ENCODE data around the gene GSG1L. TPM values are rescaled to one million over a fixed set of nuclear protein-coding genes. Genes with fewer than 3 reads are reported as not detected.

Gene GSG1L
- total RNA-seq, 1 donor from 2014 or later: not detected

DNA sequence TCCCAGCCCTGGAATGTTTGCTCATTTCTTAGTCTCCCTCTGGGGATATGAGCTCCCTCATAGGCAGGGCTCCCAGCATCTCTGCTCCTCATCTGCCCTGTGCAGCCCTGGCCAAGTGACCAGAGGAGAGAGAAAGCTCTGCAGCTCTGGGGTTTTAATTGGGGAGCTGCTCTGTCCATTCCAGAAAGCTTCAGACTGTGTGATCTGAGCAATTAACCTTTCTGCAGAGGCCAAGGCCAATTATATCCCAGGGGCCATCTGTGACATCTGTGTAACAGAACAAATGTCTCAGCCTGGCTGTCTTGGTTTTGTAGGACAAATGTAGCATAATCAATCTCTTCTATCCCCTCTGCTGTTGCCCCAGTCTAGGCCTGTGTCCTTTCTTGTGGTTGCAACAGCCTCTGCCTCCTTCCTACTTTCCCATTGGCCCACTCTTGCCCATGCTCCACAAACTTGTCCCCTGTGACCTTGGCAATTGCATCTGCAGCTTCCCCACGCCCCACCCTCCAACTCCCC is 156.0 kb downstream of the GSG1L start:
- H3K27me3 Mint-ChIP-seq (ENCODE audit: low read depth): peaks cover 26% of the 10 kb centered on the region
- H3K27ac Mint-ChIP-seq (ENCODE audit: unreplicated experiment): no peak overlapping the region
- no peak for DNase-seq (ENCODE audit: low read depth, low spot score)
- H3K9me3 Mint-ChIP-seq: no peaks in the 10 kb centered on the region
- no peaks in the 10 kb centered on the region for H3K36me3 Mint-ChIP-seq (ENCODE audit: low read depth)
- no peak overlapping the region for H3K4me3 Mint-ChIP-seq
- TF ChIP-seq, protein P1, sequence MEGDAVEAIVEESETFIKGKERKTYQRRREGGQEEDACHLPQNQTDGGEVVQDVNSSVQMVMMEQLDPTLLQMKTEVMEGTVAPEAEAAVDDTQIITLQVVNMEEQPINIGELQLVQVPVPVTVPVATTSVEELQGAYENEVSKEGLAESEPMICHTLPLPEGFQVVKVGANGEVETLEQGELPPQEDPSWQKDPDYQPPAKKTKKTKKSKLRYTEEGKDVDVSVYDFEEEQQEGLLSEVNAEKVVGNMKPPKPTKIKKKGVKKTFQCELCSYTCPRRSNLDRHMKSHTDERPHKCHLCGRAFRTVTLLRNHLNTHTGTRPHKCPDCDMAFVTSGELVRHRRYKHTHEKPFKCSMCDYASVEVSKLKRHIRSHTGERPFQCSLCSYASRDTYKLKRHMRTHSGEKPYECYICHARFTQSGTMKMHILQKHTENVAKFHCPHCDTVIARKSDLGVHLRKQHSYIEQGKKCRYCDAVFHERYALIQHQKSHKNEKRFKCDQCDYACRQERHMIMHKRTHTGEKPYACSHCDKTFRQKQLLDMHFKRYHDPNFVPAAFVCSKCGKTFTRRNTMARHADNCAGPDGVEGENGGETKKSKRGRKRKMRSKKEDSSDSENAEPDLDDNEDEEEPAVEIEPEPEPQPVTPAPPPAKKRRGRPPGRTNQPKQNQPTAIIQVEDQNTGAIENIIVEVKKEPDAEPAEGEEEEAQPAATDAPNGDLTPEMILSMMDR (conservative IDR thresholded peaks at IDR 0.05): no peak
- no peaks in the 10 kb centered on the region for H3K4me1 Mint-ChIP-seq

DNA sequence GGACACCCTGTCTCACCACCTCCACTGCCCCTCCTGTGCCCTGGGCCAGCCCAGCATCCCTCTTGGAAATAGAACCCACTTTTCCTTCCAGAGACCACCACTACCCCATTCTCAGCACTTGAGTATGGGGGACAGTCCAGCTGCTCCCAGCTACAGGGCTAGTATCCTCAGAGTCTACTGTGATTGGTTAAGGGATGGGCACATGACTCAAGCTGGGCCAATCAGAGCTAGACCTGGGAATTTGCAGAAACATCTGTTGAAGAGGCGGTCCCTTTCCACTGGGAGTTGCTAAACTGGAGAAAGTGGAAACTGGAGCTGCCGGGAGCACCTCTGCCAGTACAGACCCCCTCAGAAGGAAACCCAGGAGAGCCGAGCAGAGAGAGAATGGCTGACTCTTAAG is 156.6 kb downstream of the GSG1L start:
- H3K4me3 Mint-ChIP-seq: no peak overlapping the region
- peaks cover 28% of the 10 kb centered on the region for H3K27me3 Mint-ChIP-seq (ENCODE audit: low read depth)
- H3K27ac Mint-ChIP-seq (ENCODE audit: unreplicated experiment): no peak overlapping the region
- H3K4me1 Mint-ChIP-seq: no peaks in the 10 kb centered on the region
- H3K9me3 Mint-ChIP-seq: no peaks in the 10 kb centered on the region
- TF ChIP-seq, protein P1 (conservative IDR thresholded peaks at IDR 0.05): no peak
- H3K36me3 Mint-ChIP-seq (ENCODE audit: low read depth): no peaks in the 10 kb centered on the region
- no peak for DNase-seq (ENCODE audit: low read depth, low spot score)

DNA sequence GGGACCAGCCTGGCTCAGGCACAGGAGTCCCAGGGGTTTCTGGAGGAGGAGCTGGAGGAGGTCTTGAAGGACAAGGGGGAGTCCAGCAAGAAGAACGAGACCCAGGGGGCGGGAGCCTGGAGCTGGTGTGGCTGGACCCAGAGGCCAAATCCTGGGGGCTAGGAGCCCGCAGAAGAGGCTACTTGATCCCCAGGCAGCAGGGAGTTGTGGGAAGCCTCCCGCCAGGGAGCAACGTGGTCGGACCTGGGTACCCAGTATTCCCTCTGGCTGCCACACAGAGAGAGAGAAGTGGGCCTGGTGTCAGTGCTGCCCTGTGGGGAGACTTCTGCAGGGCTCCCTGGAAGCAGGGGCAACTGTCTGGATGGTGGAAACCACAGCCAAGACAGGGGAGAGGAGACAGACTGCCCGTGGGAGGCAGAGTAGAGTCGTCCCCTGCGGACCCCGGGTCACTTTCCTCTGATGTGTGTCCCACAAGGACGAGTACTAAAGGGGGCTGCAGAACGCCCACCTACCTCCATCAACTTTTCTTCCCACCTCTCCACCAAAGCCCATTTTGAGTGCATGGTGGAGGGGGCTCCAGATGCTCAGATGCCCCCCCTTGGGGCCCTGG is 160.4 kb downstream of the GSG1L start:
- H3K27me3 Mint-ChIP-seq (ENCODE audit: low read depth): peaks cover 26% of the 10 kb centered on the region
- no peak overlapping the region for H3K27ac Mint-ChIP-seq (ENCODE audit: unreplicated experiment)
- TF ChIP-seq, protein P1 (conservative IDR thresholded peaks at IDR 0.05): no peak
- no peaks in the 10 kb centered on the region for H3K36me3 Mint-ChIP-seq (ENCODE audit: low read depth)
- no peak overlapping the region for H3K4me3 Mint-ChIP-seq
- no peak for DNase-seq (ENCODE audit: low read depth, low spot score)
- no peaks in the 10 kb centered on the region for H3K9me3 Mint-ChIP-seq
- H3K4me1 Mint-ChIP-seq: no peaks in the 10 kb centered on the region

DNA sequence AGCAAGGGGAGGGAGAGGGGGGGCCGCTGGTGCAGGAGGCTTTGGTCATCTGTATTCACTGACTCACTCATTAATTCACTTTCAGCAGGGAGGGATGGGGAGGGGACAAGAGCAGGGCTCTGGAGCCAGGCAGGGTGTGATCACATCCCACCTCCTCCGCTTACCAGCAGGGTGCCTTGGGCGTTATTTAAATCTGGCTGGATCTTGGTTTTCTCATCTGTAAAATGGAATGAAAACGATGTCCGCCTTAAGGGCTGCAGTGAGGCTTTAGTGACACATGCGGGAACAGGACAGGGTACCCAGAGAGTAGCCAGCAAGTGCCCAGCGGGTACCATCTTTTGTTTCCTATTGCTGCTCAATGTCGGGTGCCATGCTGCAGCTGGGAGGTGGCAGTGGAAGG is 161.0 kb downstream of the GSG1L start:
- no peak for DNase-seq (ENCODE audit: low read depth, low spot score)
- Mint-ChIP-seq H3K4me3 (no peak overlapping the region), H3K36me3 (ENCODE audit: low read depth) (no peaks in the 10 kb centered on the region), H3K4me1 (no peaks in the 10 kb centered on the region), H3K27me3 (ENCODE audit: low read depth) (peaks cover 21% of the 10 kb centered on the region), H3K9me3 (no peaks in the 10 kb centered on the region), H3K27ac (ENCODE audit: unreplicated experiment) (no peak overlapping the region)
- TF ChIP-seq, protein P1 (conservative IDR thresholded peaks at IDR 0.05): no peak

DNA sequence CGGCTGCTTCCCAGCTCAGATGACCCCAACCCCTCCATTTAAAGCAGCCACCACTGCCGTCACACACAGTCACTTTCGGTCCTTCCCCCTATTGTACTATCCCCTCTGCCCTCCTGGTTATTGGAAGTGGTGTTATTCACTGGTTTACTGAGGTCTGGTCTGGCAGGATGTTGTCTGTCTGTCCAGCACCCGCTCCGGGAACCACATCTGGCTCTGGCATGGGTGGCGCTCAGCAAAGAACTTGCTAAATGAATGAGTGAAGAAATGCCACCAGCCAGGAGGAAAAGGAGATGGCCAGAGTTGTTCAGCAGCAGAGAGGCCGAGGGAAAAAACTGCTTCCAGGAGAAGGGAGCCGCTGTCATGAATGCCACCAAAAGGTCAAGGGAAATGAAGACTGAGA is 161.6 kb downstream of the GSG1L start:
- H3K27ac Mint-ChIP-seq (ENCODE audit: unreplicated experiment): no peak overlapping the region
- H3K9me3 Mint-ChIP-seq: no peaks in the 10 kb centered on the region
- H3K27me3 Mint-ChIP-seq (ENCODE audit: low read depth): peaks cover 21% of the 10 kb centered on the region
- no peaks in the 10 kb centered on the region for H3K4me1 Mint-ChIP-seq
- TF ChIP-seq, protein P1 (conservative IDR thresholded peaks at IDR 0.05): no peak
- H3K36me3 Mint-ChIP-seq (ENCODE audit: low read depth): no peaks in the 10 kb centered on the region
- DNase-seq (ENCODE audit: low read depth, low spot score): no peak
- no peak overlapping the region for H3K4me3 Mint-ChIP-seq

All from neural crest cell (in vitro differentiated cells).